Inflammatory macrophage treated with lipopolysaccharide for 1 hour (primary cell): ENCODE results near the gene IL7R.
"Not testable (repeated sequence)": the region's sequence is repeated elsewhere in the genome, so short reads cannot be mapped to it uniquely, and the experiment has no call there.

Source experiments
- DNase-seq, 2 donors: peaks; one replicate each; pipeline ENCODE4 v3.0.0-alpha.2; 2020 to 2022

Gene IL7R

GRCh38 chr5:35845508-35845907, 11.2 kb upstream of the IL7R start:
- not testable (repeated sequence) for DNase-seq

- no peak for DNase-seq
Observed at GRCh38 chr5:35847491-35847890, 9.2 kb upstream of the IL7R start.

- DNase-seq = no peak
Observed at GRCh38 chr5:35847961-35848360, 8.7 kb upstream of the IL7R start.

GRCh38 chr5:35849860-35850259, 6.8 kb upstream of the IL7R start:
- DNase-seq = no peak

- DNase-seq = peak; percentile 39 to 43
Observed at GRCh38 chr5:35850967-35851680, 5.6 kb upstream of the IL7R start.

- DNase-seq = peak; percentile 79
Observed at GRCh38 chr5:35852084-35852734, 4.5 kb upstream of the IL7R start.

GRCh38 chr5:35852773-35853172, 3.9 kb upstream of the IL7R start:
- no peak for DNase-seq

- DNase-seq = peak; percentile 79 to 83
Observed at GRCh38 chr5:35853631-35854030, 3.1 kb upstream of the IL7R start.

GRCh38 chr5:35854248-35854647, 2.4 kb upstream of the IL7R start:
- no peak for DNase-seq

- no peak for DNase-seq
Observed at GRCh38 chr5:35855187-35855586, 1.5 kb upstream of the IL7R start.

- DNase-seq = not testable (repeated sequence)
Observed at GRCh38 chr5:35856186-35856764, 416 bp upstream of the IL7R start.

GRCh38 chr5:35857606-35858205, 1.0 kb downstream of the IL7R start:
- peak; percentile 88 to 96 for DNase-seq

GRCh38 chr5:35859101-35859661, 2.5 kb downstream of the IL7R start:
- DNase-seq = no peak

GRCh38 chr5:35860686-35861085, 4.0 kb downstream of the IL7R start:
- no peak for DNase-seq

- no peak for DNase-seq
Observed at GRCh38 chr5:35861718-35862117, 5.0 kb downstream of the IL7R start.

GRCh38 chr5:35862126-35862525, 5.4 kb downstream of the IL7R start:
- DNase-seq = no peak

GRCh38 chr5:35863159-35863558, 6.5 kb downstream of the IL7R start:
- peak in 1 of 2 donors; percentile 54 for DNase-seq

- DNase-seq = no peak
Observed at GRCh38 chr5:35867998-35868397, 11.3 kb downstream of the IL7R start.

GRCh38 chr5:35869685-35870277, 13.1 kb downstream of the IL7R start:
- peak; percentile 61 to 68 for DNase-seq

- no peak for DNase-seq
Observed at GRCh38 chr5:35870605-35871004, 13.9 kb downstream of the IL7R start.

GRCh38 chr5:35876454-35876853, 19.8 kb downstream of the IL7R start:
- peak in 1 of 2 donors; percentile 12 for DNase-seq

GRCh38 chr5:35876922-35877321, 20.2 kb downstream of the IL7R start:
- DNase-seq = peak; percentile 63 to 70

GRCh38 chr5:35877655-35878054, 21.0 kb downstream of the IL7R start:
- peak in 1 of 2 donors; percentile 0 for DNase-seq
